Measurements from ENCODE around the gene CROCC2.

CROCC2 gene

DNA sequence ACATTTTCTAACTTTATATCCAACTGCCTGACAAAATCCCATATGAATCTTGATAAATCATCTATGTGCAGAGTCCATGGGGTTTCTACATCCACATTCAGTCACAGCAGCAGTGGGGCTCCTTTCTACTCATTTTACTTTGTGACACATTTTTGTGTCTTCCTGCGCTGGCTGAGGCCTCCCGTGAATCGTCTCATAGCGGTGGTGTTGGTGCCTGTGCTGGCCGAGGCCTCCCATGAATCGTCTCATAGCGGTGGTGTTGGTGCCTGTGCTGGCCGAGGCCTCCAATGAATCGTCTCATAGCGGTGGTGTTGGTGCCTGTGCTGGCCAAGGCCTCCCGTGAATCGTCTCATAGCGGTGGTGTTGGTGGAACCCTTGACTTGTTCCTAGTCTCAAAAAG is 109.3 kb downstream of the CROCC2 start:
- no peak for DNase-seq (ENCODE audit: low spot score)

DNA sequence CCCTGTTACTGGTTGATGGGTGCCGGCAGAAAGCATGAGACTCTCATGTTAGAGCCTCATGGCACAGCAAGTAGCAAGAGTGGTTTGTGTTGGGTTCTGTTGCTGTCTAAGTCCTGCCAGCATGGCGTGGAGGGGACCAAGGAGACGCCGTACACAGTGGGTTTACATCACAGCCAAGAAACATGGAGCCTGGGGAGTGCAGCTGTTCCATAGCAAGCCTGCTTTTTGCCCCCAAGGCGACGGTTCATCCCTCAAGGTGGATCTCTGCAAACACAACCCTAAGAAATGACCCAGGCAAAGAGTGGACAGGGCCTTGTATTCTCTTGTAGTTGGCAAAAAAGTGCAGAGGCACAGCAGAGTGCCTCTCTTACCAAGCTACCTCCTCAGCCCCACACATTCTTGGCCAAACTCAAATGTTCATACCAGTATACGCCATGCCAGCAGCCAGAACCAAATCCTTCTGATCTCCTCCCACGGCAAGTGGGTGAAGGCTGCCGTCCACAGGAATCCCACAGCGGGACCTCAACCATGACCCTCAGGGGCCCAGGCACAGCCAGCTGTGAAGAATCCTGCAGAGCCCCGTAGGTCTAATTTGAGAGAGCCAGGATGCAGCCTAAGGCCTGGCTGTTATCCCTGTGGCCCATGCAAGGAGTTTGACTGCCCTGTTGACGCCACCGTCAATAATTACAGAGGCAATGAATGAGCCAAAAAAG is 111.2 kb downstream of the CROCC2 start:
- no peak for DNase-seq (ENCODE audit: low spot score)

DNA sequence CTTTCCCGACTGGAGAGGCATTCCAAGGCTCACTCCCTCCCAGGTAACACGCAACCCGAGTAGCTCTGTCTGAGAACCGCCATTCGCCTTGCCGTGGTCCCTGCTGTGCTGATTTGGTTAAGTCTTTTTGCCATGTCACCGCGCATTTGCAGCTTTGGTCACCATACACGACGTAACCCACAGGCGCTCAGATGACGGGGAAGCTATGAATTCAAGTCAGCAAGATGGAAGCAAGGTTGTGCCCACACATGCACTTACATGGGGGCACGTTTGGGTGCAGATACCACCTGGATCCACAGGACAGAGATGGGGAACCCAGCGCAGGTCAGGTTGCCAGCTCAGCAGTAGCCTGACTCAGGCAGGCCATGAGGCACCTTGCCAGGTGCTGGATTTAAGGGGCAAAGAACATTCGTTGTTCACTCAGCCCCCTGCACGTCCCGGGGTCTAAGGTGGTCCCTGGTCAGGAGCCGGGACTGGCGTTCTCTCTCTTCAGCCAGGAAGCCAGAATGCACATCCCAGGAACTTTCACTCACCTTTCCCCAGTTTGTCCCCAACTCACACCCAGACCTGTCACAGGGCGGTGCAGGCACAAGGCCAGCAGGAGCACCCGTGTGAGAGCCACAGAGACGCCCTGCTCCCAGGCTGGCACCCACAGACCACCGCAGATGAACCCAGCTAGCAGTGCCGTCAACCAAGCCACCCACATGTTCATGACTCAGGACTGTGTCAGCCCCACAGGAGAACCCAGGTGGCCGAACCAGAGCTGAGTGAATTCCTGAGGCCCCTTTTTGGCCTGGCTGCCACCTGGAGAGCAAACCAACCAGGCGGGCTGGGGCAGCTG is 112.1 kb downstream of the CROCC2 start:
- DNase-seq (ENCODE audit: low spot score) = no peak

DNA sequence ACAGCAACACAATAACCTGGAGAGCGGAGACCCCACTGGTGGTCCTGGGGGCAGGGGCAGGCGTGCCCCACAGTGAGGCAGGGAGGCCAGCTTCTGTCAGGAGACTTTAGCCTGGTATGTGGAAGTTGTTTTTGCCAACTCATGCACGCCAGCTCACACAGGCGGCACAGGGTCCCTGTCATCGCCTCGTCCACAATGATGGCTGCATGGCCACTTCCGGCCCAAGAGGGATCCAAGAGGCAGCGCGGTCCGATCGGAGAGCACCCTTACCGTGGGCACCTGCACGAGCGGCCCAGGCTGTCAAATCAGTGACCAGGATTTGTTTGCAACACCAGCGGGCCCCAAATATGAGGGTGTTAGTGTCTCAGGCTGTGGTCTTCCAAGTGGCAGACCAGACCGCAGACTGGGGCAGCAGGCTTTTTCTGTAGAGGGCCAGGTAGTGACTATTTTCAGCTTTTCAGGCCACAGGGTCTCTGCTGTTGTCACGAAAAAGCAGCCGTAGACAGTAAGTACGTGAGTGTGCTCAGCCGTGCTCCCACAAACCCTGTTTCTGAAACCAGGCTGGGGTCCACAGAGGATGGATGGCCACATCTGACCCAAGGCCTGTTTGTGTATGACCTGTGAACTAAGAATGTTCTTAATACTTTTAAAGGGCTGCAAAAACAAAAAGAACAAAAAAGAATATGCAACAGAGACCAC is 113.5 kb downstream of the CROCC2 start:
- DNase-seq (ENCODE audit: low spot score) = no peak

DNA sequence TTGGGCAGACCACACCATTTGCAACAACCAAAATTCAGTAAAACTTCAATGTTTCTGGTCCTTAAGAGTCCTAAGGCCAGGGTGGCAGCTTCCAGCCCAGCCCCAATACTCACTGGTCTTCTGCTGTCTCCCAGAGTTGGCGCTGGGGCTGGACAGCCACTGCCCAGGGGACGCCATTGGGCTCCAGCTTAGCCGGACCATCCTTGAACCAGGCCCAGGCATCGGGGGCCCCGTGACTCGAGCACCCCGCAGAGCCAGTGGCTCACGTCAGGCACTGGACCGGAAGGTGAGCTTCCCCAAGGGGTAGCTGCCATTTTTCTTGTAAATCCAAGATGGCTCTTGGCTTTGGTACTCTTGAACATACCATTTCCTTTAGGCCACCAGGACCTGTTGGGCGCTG is 114.1 kb downstream of the CROCC2 start:
- DNase-seq (ENCODE audit: low spot score) = no peak

DNA sequence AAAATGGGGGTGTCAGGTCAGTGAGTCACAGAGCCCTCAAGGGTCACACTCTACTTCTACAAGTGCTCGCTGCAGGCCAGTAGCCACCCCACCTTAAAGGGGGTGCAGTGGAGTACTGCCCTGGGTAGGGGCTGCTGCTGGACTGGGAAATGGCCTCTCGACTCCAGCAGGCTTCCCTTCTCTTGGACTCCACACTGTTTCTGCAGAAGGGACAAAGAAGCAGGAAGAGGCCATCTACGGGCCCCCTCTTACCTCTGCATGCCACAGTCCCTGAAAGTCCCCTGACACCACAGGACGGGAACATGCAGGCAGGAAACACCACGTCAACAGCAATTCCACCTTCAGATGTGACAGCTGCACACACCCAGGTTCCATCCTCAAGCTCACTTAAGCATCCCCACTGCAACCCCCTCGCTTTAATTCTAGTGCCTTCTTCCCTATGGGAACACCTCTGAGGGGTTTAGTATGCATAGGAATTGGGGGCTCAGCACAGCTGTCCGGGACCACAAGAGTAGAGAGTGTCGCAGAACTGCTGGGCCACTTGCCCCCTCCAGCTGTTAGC is 114.6 kb downstream of the CROCC2 start:
- DNase-seq (ENCODE audit: low spot score) = no peak

DNA sequence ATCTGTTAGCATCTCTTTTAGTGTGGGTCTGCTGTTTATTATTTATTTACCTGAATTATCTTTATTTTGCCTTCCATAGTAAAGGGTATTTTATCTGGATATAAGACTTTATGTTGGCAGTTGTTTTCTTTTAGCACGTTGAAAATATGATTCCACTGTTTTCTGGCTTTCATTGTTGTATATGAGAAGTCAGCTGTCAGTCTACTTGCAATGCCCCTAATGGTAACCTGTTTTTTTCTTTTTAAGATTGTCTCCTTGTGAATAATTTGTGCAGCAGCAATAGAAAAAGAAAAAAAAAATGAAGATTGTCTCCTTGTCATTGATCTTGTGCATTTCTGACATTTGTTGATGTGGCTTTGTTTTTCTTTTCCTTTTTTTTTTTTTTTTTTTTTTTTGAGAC is 119.5 kb downstream of the CROCC2 start:
- peak; percentile 19 for DNase-seq (ENCODE audit: low spot score)

DNA sequence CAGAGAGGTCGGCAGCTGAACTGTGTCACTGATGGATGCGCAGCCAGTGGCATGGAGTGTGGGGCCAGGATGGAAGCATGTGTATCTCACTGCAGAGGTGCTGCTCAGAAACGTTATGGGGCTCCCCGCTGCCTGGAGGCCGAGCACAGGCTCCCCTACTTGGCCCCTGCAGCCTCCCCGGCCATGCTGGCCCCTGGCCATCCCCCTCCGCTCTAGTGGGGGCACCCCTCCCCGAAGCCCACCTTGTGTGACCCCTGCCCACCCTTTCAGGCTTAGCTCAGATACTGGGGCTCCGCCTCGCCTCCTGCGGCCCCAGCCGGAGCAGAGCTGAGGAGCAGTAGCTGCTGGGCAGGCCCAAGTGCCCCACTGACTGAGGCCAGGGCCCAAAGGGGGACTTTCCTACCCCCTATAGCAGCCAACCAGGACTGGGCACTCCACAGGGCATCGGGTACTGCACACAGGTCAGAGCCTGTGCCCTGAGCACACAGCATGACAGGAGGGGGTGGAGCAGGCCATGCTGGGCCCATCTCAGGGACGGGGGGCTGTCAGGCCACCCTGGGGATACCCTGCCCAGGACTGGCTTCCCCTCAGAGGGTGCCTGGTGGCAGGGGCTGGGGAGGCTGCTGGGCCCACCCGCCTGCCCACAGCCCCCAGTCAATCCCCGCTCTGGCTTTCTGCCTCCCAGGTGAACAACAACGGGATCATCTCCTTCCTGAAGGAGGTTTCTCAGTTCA is 123.6 kb downstream of the CROCC2 start:
- no peak for DNase-seq (ENCODE audit: low spot score)

DNA sequence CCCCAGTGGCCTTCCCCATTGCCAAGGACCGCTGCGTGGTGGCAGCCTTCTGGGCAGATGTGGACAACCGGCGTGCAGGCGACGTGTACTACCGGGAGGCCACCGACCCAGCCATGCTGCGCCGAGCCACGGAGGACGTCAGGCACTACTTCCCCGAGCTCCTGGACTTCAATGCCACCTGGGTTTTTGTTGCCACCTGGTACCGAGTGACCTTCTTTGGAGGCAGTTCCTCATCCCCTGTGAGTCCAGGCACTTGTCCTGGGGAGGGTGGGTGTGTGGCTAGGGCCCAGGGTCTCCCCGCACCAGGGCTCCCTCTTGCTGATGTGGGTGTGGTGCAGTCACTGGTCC is 124.2 kb downstream of the CROCC2 start:
- no peak for DNase-seq (ENCODE audit: low spot score)

DNA sequence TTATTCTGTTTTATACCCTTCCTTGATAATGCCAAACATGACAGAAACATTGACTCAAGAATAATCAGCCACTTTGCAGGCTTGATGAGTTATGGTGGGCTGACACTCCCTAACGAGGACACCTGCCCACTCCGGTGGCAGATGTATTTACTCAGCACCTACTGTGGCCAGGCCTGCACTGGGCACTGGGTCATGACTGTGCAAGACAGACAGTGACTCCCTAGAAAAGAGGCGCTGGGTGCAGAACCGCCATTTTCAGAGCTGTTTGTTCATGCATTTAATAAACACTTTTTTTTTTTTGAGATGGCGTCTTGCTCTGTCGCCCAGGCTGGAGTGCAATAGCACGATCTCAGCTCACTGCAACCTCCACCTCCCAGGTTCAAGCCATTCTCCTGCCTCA is 124.7 kb downstream of the CROCC2 start:
- DNase-seq (ENCODE audit: low spot score) = no peak

DNA sequence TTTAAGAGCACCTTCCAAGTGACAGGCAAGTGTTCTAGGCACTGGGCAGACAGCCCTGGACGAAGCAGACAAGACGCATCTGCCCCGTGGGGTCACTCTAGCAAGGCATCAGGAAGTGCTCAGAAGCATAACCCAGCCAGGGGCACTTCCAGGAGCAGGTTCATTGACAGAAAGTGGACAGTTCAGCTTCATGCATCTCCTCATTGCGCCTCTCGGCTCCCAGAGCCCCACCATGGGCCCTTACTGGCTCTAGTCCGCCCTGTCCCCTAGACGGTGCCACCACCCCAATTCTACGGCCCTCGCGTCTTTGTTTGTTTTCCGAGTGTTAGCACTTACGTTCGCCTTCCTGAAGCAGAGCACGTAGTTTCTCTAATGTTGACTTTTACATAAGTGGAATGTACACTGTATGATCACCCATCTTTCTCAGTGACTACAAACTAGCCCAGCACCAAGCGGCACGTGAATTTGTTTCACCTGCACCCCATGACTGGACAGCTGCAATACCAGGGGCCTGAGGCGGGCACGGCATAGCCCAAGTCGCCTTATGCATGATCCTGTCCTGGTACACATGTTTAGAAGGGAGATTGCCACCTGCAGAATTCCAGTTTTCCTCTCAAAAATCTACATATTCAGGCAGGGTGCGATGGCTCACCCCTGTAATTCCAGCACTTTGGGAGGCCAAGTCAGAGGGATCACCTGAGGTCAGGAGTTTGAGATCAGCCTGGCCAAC is 125.5 kb downstream of the CROCC2 start:
- no peak for DNase-seq (ENCODE audit: low spot score)

DNA sequence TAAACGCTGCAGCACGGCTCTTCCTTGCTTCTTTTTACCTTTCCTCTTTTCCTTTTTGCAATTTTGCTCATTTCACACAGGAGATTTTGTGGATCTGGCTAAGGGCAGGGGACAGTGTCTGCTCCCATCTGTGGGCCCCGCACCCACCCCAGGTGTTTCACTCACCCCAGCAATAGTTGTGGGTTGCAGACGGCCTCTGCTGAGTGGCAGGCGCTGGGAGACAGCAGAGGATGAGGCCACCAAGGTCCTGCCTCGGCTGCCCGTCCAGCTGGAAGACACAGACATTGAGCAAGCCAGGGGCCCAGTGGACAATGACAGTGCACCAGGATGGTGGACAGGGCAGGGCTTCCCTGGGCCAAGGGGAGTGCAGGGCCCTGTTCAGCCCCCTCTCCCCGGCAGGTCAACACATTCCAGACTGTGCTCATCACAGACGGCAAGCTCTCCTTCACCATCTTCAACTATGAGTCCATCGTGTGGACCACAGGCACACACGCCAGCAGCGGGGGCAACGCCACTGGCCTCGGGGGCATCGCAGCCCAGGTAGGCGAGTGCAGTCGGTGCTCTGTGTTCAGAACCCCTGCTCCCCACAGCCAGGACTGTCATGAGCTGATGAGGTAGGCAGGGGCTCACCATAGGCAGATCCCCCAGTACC is 127.3 kb downstream of the CROCC2 start:
- DNase-seq (ENCODE audit: low spot score) = no peak

DNA sequence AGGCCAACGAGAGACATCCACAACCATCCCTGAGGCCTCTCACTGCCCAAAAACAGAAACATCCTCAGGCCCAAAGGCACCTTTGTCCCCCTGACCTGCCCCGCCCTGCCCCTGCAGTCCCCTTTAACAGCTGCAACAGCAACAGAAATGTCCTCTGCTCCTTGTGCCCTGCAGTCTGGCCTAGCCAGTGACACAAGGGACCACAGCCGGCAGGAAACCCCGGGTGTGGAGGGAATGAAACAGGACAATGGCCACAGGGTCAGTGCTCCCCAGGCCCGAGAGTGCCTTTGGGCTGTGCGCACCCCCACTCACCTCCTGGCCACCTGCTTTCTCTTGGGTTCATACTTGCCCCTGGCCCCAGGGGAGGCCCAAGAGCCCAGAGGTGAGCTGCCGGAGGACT is 127.9 kb downstream of the CROCC2 start:
- no peak for DNase-seq (ENCODE audit: low spot score)

DNA sequence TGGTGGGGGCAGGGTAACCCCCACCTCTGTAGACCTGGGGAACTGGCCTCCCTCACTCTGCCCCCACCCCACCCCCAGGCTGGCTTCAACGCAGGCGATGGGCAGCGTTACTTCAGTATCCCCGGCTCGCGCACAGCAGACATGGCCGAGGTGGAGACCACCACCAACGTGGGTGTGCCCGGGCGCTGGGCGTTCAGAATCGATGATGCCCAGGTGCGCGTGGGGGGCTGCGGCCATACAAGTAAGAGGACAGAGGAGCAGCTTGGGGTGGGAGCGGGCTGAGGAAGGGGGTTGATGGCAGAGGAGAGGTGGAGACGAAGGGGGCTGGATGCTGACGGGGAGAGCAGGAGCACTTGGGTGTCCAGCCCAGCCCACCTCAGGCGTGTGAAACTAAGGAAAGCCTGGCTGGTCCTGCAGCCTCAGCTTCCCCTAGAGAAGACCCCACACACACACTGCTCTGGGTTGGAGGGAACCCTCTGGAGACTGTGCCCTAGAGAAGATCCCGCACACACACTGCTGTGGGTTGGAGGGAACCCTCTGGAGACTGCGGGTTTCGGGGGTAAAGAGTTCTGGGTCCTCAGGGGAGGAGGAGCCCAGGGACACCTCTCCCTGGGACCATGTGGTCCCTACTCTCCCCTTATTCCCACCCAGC is 128.5 kb downstream of the CROCC2 start:
- no peak for DNase-seq (ENCODE audit: low spot score)

DNA sequence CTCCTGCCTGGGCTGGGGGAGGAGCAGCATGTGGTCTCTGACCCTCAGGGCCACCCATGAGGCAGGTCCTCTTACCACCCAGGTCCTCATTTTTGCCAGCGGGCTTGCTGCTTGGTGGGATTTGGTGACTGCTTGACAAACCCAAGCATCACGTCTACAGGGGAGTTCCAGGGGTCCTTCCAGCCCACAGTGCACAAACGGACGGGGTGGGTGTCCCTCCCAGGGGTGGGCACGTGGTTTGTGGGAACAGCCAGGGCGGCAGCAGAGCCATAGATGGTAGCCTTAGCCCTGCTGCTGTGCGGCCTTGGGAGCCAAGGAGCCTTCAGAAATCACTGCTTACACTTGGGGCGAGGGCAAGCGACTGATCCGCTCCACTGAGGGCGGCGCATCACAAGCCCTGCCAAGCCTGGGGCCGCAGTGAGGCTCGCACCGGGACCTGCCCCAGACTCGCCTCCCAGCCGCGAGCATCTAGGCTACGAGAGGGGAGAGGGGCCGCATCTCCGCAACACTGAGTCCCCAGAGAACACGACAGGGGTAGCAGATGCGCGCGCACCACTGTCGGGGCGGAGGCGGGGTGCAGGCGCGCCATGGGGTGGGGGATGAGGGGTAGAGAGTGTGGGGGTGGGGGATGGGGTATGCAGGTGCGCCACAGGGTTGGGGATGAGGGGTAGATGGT is 129.1 kb downstream of the CROCC2 start:
- no peak for DNase-seq (ENCODE audit: low spot score)

DNA sequence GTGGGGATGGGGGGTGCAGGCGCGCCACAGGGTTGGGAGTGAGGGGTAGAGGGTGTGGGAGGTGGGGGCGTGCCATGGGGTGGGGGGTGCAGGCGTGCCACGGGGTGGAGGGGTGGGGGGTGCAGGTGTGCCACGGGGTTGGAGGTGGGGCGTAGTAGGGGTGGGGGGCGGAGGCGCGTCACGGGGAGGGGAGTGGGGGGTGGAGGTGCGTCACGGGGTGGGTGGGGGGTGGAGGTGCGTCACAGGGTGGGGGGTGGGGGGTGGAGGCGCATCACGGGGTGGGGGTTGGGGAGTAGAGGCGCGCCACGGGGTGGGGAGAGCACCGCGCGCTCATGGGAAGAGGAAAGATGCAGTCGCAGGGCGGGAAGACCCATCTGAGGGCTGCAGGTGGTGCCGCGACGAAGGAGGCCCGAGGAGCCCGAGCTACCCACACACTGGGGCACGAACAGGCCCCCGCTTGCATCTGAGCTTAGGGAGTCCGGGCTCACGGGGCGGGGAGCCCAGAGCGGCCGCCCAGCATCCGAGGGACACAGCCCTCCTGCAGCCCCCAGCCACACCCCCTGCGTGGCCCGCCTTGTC is 129.8 kb downstream of the CROCC2 start:
- DNase-seq (ENCODE audit: low spot score) = no peak

DNA sequence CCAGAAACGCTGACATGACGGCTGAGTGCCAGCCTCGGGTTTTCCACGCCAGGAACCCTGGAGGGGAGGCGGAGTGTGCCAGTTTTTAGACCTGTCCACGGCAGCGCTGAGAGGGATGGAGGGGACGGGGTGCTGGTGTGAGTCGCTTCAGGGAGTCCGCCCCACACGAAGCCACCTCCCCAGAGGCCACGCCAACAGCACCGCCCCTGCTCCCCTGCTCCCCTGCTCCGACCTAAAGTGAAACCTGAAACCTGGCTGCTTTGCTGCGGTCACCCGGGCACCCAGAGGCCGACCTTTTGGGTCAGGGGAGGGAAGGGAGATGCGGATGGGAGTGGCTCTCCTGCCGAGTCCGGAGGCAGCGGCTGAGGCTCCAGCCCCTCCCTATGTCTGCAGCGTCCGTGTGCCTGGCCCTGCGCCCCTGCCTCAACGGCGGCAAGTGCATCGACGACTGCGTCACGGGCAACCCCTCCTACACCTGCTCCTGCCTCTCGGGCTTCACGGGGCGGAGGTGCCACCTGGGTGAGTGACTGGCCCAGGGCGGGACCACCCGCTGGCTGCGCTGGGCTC is 130.3 kb downstream of the CROCC2 start:
- DNase-seq (ENCODE audit: low spot score) = peak; percentile 74

DNA sequence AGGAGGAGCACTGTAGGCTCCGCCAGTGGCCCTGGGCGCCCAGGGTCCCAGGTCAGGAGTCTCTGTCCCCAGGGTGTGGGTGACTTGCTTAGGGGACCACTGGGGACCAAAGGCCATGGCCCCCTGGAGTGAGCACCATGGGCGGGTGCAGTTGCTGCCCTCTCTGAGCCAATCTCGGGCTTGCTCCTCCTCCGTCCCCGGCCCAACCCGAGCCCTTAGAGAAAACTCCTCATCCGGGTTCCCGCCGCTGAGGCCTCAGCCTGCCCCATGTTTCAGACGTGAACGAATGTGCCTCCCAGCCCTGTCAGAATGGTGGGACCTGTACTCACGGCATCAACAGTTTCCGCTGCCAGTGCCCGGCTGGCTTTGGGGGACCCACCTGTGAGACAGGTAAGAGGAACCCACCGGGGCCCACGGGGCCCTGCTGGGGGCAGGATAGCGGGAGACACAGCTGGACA is 130.9 kb downstream of the CROCC2 start:
- no peak for DNase-seq (ENCODE audit: low spot score)

DNA sequence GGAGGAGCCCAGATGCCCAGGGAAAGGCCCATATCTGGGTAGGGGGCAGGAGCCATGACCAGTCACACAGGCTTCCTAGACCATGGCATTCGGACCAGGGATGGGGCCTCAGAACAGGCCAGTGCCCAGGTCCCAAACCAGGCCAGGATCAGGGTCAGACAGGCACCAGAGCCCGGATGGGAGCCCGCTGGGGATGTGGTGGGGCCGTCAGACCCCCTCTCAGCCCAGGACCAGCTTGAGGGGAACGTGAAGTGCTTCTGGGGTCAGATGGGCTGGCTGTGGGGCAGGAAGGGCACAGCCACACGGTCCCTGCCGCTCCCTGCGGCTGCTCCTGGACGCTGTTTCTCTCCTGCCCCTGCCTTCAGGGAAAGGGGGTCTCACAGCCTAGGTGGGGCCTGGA is 131.4 kb downstream of the CROCC2 start:
- DNase-seq (ENCODE audit: low spot score) = no peak

Measured in SW480 (cell line).